ENCODE measurements around the gene C2CD2.

The C2CD2 gene

GRCh38 chr21:41835711-41836154 is 118.1 kb downstream of the C2CD2 start:
- no peak for DNase-seq (ENCODE audit: low read depth)
- no peak overlapping the region for H3K4me3 ChIP-seq (ENCODE audit: control insufficient read depth, low read depth, low read length)
- no peak for TF ChIP-seq CTCF (IDR thresholded peaks at IDR 0.05; ENCODE audit: control insufficient read depth, insufficient read depth, low read depth, low read length, missing control alignments)

All from AG09309 (cell line).